ENCODE data around the gene SH3GLB2.

DNA sequence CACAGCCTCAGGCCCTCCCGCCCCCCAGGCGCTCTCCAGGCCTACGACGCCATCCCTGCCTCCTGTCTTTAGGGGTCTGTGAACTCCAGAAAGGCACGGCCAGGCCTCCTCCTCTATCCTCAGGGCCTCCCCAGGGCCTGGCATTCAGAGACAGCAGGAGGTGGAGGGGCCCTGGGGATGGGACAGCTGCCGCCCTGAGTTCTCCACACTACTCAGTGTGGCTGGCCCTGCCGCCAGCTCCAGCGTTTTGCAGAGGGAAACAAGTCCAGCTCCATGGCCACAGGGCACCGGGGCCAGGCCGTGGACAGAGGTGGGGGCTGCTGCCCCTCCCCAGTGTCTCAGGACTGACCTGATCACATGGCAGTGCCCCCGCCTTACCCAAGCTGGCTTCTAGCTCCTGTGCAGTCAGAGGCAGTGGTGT is 16.4 kb downstream of the SH3GLB2 start:
- no peak for TF ChIP-seq GATA3 (IDR thresholded peaks at IDR 0.05; ENCODE audit: low read depth, low read length)
- no peak for TF ChIP-seq GATA2 (IDR thresholded peaks at IDR 0.05; ENCODE audit: low read depth, low read length)
